ENCODE data around the gene KIRREL3. TPM values are rescaled to one million over a fixed set of nuclear protein-coding genes. Genes with fewer than 3 reads are reported as not detected.
A peak's percentile ranks its signal among the peaks of the same experiment; 100 is the strongest.

KIRREL3 gene
- total RNA-seq, 1 donor from 2014 or later, result not detected

GRCh38 chr11:126817523-126818450, 182.8 kb downstream of the KIRREL3 start:
- DNase-seq (no peak), ATAC-seq (peak; percentile 28)
- Histone ChIP-seq H3K9me3 (no peaks in the 10 kb centered on the region), H3K27ac (no peak overlapping the region), H3K4me3 (no peak overlapping the region), H3K27me3 (no peaks in the 10 kb centered on the region), H3K4me1 (no peaks in the 10 kb centered on the region), H3K36me3 (no peaks in the 10 kb centered on the region)
- TF ChIP-seq CTCF (IDR thresholded peaks at IDR 0.05), result no peak
- intact Hi-C loops (cut with DNase I), result no loop called here

- intact Hi-C loops (cut with DNase I), result no loop called here
- ATAC-seq, result no peak
These were observed 183.5 kb downstream of the KIRREL3 start for GRCh38 chr11:126817096-126817495.

GRCh38 chr11:126816645-126817044, 183.9 kb downstream of the KIRREL3 start:
- no peak overlapping the region for H3K4me3 ChIP-seq
- TF ChIP-seq CTCF (IDR thresholded peaks at IDR 0.05), result no peak
- H3K27me3 ChIP-seq, result no peaks in the 10 kb centered on the region
- ATAC-seq (no peak), DNase-seq (no peak)
- intact Hi-C loops (cut with DNase I), result no loop called here
- no peaks in the 10 kb centered on the region for H3K9me3 ChIP-seq
- no peaks in the 10 kb centered on the region for H3K4me1 ChIP-seq
- no peak overlapping the region for H3K27ac ChIP-seq
- H3K36me3 ChIP-seq, result no peaks in the 10 kb centered on the region

More at GRCh38 chr11:126817096-126817495, 183.5 kb downstream of the KIRREL3 start:
- TF ChIP-seq CTCF (IDR thresholded peaks at IDR 0.05), result no peak
- no peak overlapping the region for H3K27ac ChIP-seq
- H3K9me3 ChIP-seq, result no peaks in the 10 kb centered on the region
- no peaks in the 10 kb centered on the region for H3K4me1 ChIP-seq
- no peak for DNase-seq
- no peaks in the 10 kb centered on the region for H3K27me3 ChIP-seq
- no peaks in the 10 kb centered on the region for H3K36me3 ChIP-seq
- no peak overlapping the region for H3K4me3 ChIP-seq

- H3K4me3 ChIP-seq, result no peak overlapping the region
- no peaks in the 10 kb centered on the region for H3K36me3 ChIP-seq
- no peak overlapping the region for H3K27ac ChIP-seq
- no peak for ATAC-seq
- DNase-seq, result no peak
- no peak for TF ChIP-seq CTCF (IDR thresholded peaks at IDR 0.05)
- intact Hi-C loops (cut with DNase I), result no loop called here
- no peaks in the 10 kb centered on the region for H3K27me3 ChIP-seq
- H3K9me3 ChIP-seq, result no peaks in the 10 kb centered on the region
- no peaks in the 10 kb centered on the region for H3K4me1 ChIP-seq
These were observed 185.5 kb downstream of the KIRREL3 start for GRCh38 chr11:126815111-126815510.

- H3K27me3 ChIP-seq, result no peaks in the 10 kb centered on the region
- H3K27ac ChIP-seq, result no peak overlapping the region
- no peak overlapping the region for H3K4me3 ChIP-seq
- H3K4me1 ChIP-seq, result no peaks in the 10 kb centered on the region
- no peak for TF ChIP-seq CTCF (IDR thresholded peaks at IDR 0.05)
- DNase-seq (no peak), ATAC-seq (no peak)
- H3K9me3 ChIP-seq, result no peaks in the 10 kb centered on the region
- H3K36me3 ChIP-seq, result no peaks in the 10 kb centered on the region
- intact Hi-C loops (cut with DNase I), result no loop called here
These were observed 189.8 kb downstream of the KIRREL3 start for GRCh38 chr11:126810776-126811175.
